IMR-90 (cell line): ENCODE data around the gene ALOX5AP. TPM values are rescaled to one million over a fixed set of nuclear protein-coding genes. Genes with fewer than 3 reads are reported as not detected.
A peak's percentile ranks its signal among the peaks of the same experiment; 100 is the strongest.

Source experiments
- ATAC-seq: fragments of 200-7000 bp; cut with Tn5 transposase; 2 replicates; pipeline ENCODE4 v1.9.1; 2020; ENCODE audit warnings: low read depth, mild to moderate bottlenecking, moderate library complexity
- BruUV-seq: library from RNA; stranded (reverse); fragments of 400-500 nt; replicated peaks from 2 replicates; lab custom pipeline; 2021; lab: Mats Ljungman, UMichigan
- CTCF ChIA-PET: fragments of 300-600 bp; formaldehyde crosslinking; extraction: SDS; loops from one replicate; lab custom pipeline; 2021; ENCODE audit warnings: antibody characterized with exemption; lab: Yijun Ruan, JAX
- POLR2A ChIA-PET: fragments of 300-600 bp; sonication (Branson Sonifier 250); formaldehyde crosslinking; loops from one replicate; lab custom pipeline; 2022; ENCODE audit warnings: antibody characterized with exemption; ENCODE audit not compliant: unreplicated experiment; lab: Charles Lee
- DNase-seq: peaks from one replicate; pipeline ENCODE4 v3.0.0; 2013
- H2AFZ ChIP-seq: replicated peaks from 2 replicates; pipeline ENCODE3; 2013; ENCODE audit warnings: low read length, mild to moderate bottlenecking; ENCODE audit not compliant: poor library complexity
- H2AK5ac ChIP-seq: 2 replicates; pipeline ENCODE4 v1.6.1; 2013; ENCODE audit warnings: low read depth, low read length, inconsistent platforms
- H2AK9ac ChIP-seq: replicated peaks from 2 replicates; pipeline ENCODE3; 2013; ENCODE audit warnings: mild to moderate bottlenecking, low read depth, low read length, moderate library complexity; ENCODE audit not compliant: poor library complexity
- H2BK120ac ChIP-seq: 2 replicates; pipeline ENCODE4 v1.6.1; 2013; ENCODE audit warnings: low read depth, low read length, inconsistent platforms
- H2BK15ac ChIP-seq: 3 replicates; pipeline ENCODE4 v1.6.1; 2013; ENCODE audit warnings: low read depth, low read length, inconsistent platforms
- H2BK20ac ChIP-seq: 2 replicates; pipeline ENCODE4 v1.6.1; 2013; ENCODE audit warnings: low read depth, mild to moderate bottlenecking, inconsistent platforms, low read length, moderate library complexity
- H2BK5ac ChIP-seq: 2 replicates; pipeline ENCODE4 v1.6.1; 2013; ENCODE audit warnings: mild to moderate bottlenecking, low read depth, low read length, inconsistent platforms; ENCODE audit not compliant: poor library complexity, severe bottlenecking
- H3K14ac ChIP-seq: replicated peaks from 2 replicates; pipeline ENCODE4 v1.6.1; 2013; ENCODE audit warnings: low read depth, low read length, inconsistent platforms
- H3K18ac ChIP-seq: 2 replicates; pipeline ENCODE4 v1.6.1; 2013; ENCODE audit warnings: low read depth, low read length, control low read depth
- H3K23ac ChIP-seq: 2 replicates; pipeline ENCODE4 v1.6.1; 2013; ENCODE audit warnings: low read depth, low read length, inconsistent platforms
- H3K27ac ChIP-seq: 2 replicates; pipeline ENCODE4 v1.5.1; 2013; ENCODE audit warnings: mild to moderate bottlenecking, control low read depth, low read length; ENCODE audit not compliant: insufficient read depth
- H3K27me3 ChIP-seq: 2 replicates; pipeline ENCODE4 v1.6.1; 2013; ENCODE audit warnings: low read length; ENCODE audit not compliant: control insufficient read depth, insufficient read depth
- H3K36me3 ChIP-seq: 2 replicates; pipeline ENCODE4 v1.6.1; 2013; ENCODE audit warnings: low read length, mixed read lengths; ENCODE audit not compliant: control insufficient read depth, insufficient read depth
- H3K4ac ChIP-seq: 2 replicates; pipeline ENCODE4 v1.6.1; 2013; ENCODE audit warnings: low read depth, low read length, inconsistent platforms
- H3K4me1 ChIP-seq: 2 replicates; pipeline ENCODE4 v1.6.1; 2013; ENCODE audit warnings: low read length, mixed read lengths; ENCODE audit not compliant: control insufficient read depth, insufficient read depth
- H3K4me2 ChIP-seq: 2 replicates; pipeline ENCODE4 v1.6.1; 2013; ENCODE audit warnings: low read depth, mild to moderate bottlenecking, control low read depth, low read length, moderate library complexity
- H3K4me3 ChIP-seq: 2 replicates; pipeline ENCODE4 v1.5.1; 2013; ENCODE audit warnings: low read depth, mild to moderate bottlenecking, control low read depth, low read length, moderate library complexity; ENCODE audit not compliant: insufficient read depth
- H3K56ac ChIP-seq: 2 replicates; pipeline ENCODE4 v1.6.1; 2013; ENCODE audit warnings: low read length, inconsistent platforms; ENCODE audit not compliant: insufficient read depth; ENCODE audit errors: extremely low read depth
- H3K79me1 ChIP-seq, 2 experiments: 2 replicates each; pipeline ENCODE4 v1.6.1; 2013; ENCODE audit warnings: low read length in 2 of 2, inconsistent platforms in 1 of 2, low read depth in 1 of 2
- H3K9ac ChIP-seq: 2 replicates; pipeline ENCODE4 v1.6.1; 2013; ENCODE audit warnings: low read depth, low read length, control low read depth
- H3K9me1 ChIP-seq: 2 replicates; pipeline ENCODE4 v1.6.1; 2013; ENCODE audit warnings: low read length, inconsistent platforms; ENCODE audit not compliant: insufficient read depth
- H3K9me3 ChIP-seq: 2 replicates; pipeline ENCODE4 v1.6.1; 2013; ENCODE audit warnings: low read length; ENCODE audit not compliant: control insufficient read depth, insufficient read depth
- H4K20me1 ChIP-seq: 2 replicates; pipeline ENCODE4 v1.6.1; 2013; ENCODE audit warnings: low read length, inconsistent platforms; ENCODE audit not compliant: insufficient read depth
- H4K5ac ChIP-seq: 2 replicates; pipeline ENCODE4 v1.6.1; 2013; ENCODE audit warnings: mild to moderate bottlenecking, low read depth, low read length, control low read depth
- H4K8ac ChIP-seq, 2 experiments: 2 replicates each; pipeline ENCODE4 v1.6.1; 2013; ENCODE audit warnings: low read depth in 2 of 2, low read length in 2 of 2, control low read depth in 1 of 2, inconsistent platforms in 1 of 2
- H4K91ac ChIP-seq: 2 replicates; pipeline ENCODE4 v1.6.1; 2013; ENCODE audit warnings: low read depth, low read length, inconsistent platforms; ENCODE audit not compliant: insufficient read depth
- CHD1 ChIP-seq: IDR thresholded peaks from 2 replicates; pipeline ENCODE4 v1.6.1; 2012; ENCODE audit warnings: low read depth, low read length, improper control_type of control experiment
- FOS ChIP-seq: fragments of 150-350 bp; IDR thresholded peaks from 2 replicates; pipeline ENCODE4 v1.6.1; 2016; ENCODE audit warnings: low read depth, low read length
- MAFK ChIP-seq: IDR thresholded peaks from 2 replicates; pipeline ENCODE4 v1.6.1; 2012; ENCODE audit warnings: low read depth, low read length, improper control_type of control experiment
- MAZ ChIP-seq: IDR thresholded peaks from 2 replicates; pipeline ENCODE4 v1.6.1; 2012; ENCODE audit warnings: low read depth, mild to moderate bottlenecking, low read length, improper control_type of control experiment, moderate library complexity, borderline replicate concordance
- MXI1 ChIP-seq: IDR thresholded peaks from 2 replicates; pipeline ENCODE4 v1.6.1; 2012; ENCODE audit warnings: low read depth, mild to moderate bottlenecking, low read length, moderate library complexity, borderline replicate concordance
- NFE2L2 ChIP-seq: fragments of 150-350 bp; IDR thresholded peaks from 2 replicates; pipeline ENCODE4 v1.6.1; 2016; ENCODE audit warnings: low read depth, mild to moderate bottlenecking, low read length
- POLR2A ChIP-seq: IDR thresholded peaks from 2 replicates; pipeline ENCODE4 v1.6.1; 2012; ENCODE audit warnings: mild to moderate bottlenecking, low read depth, low read length
- RAD21 ChIP-seq: IDR thresholded peaks from 2 replicates; pipeline ENCODE4 v1.6.1; 2012; ENCODE audit warnings: low read length, improper control_type of control experiment
- RCOR1 ChIP-seq: IDR thresholded peaks from 2 replicates; pipeline ENCODE4 v1.6.1; 2012; ENCODE audit warnings: mild to moderate bottlenecking, low read length, improper control_type of control experiment; ENCODE audit not compliant: insufficient replicate concordance
- RFX5 ChIP-seq: IDR thresholded peaks from 2 replicates; pipeline ENCODE4 v1.8.0; 2012; ENCODE audit warnings: low read depth, mild to moderate bottlenecking, low read length, moderate library complexity
- SMC3 ChIP-seq: fragments of 150-350 bp; IDR thresholded peaks from 2 replicates; pipeline ENCODE4 v1.6.1; 2016; ENCODE audit warnings: low read depth, mild to moderate bottlenecking, antibody characterized with exemption, low read length, moderate library complexity
- WGBS, 2 experiments: methylation state at CpG; one replicate each; pipeline versions ENCODE4 v1.1.5 to v1.1.7; 2013; ENCODE audit warnings: missing lambda C conversion rate in 2 of 2; ENCODE audit not compliant: insufficient read length in 1 of 2; ENCODE audit errors: extremely low coverage in 2 of 2; 5-methylcytosine and 5-hydroxymethylcytosine counted together
- dilution Hi-C: fragments of 300-500 bp; cut with HindIII; formaldehyde crosslinking; loops from one replicate; pipeline ENCODE4 v1.14.3; 2018; ENCODE audit warnings: low sequenced_read_pairs; ENCODE audit not compliant: unreplicated experiment
- in situ Hi-C: fragments of 300-500 bp; cut with MboI; formaldehyde crosslinking; loops from 3 replicates; pipeline ENCODE4 v1.14.3; 2019; ENCODE audit warnings: low sequenced_read_pairs, inconsistent platforms, mixed read lengths
- intact Hi-C: fragments of 100-400 bp; cut with micrococcal nuclease; formaldehyde crosslinking; loops from 2 replicates; pipeline ENCODE4 v1.10.0; 2022
- polyA plus RNA-seq, 3 experiments: library from polyadenylated mRNA; depleted of rRNA; stranded (reverse); fragments of >200 nt; gene quantifications; 2 replicates each; pipeline ENCODE4 v1.2.3, GENCODE V29; 2012; ENCODE audit warnings: low replicate concordance in 1 of 3
- total RNA-seq: library from RNA; depleted of rRNA; stranded (reverse); fragments of >200 nt; gene quantifications from 2 replicates; pipeline ENCODE4 v1.2.3, GENCODE V29; 2012
- TF ChIP-seq, protein P1 (sequence below): fragments of 150-350 bp; IDR thresholded peaks from 2 replicates; pipeline ENCODE4 v1.6.1; 2016; ENCODE audit warnings: low read depth, mild to moderate bottlenecking, low read length, moderate library complexity, borderline replicate concordance
- TF ChIP-seq, protein P2 (sequence below): fragments of 150-350 bp; IDR thresholded peaks from 2 replicates; pipeline ENCODE4 v1.6.1; 2017; ENCODE audit warnings: mild to moderate bottlenecking, antibody characterized with exemption, low read length, low read depth
- TF ChIP-seq, protein P3 (sequence below): conservative IDR thresholded peaks from 2 replicates; pipeline ENCODE4 v1.5.1; 2012; ENCODE audit warnings: mild to moderate bottlenecking, low read depth, low read length, improper control_type of control experiment

ALOX5AP gene
- total and polyA plus RNA-seq, 2 of the 4 experiments (the other 2 are of a cell fraction): 0.62 TPM; not detected in 1

DNA sequence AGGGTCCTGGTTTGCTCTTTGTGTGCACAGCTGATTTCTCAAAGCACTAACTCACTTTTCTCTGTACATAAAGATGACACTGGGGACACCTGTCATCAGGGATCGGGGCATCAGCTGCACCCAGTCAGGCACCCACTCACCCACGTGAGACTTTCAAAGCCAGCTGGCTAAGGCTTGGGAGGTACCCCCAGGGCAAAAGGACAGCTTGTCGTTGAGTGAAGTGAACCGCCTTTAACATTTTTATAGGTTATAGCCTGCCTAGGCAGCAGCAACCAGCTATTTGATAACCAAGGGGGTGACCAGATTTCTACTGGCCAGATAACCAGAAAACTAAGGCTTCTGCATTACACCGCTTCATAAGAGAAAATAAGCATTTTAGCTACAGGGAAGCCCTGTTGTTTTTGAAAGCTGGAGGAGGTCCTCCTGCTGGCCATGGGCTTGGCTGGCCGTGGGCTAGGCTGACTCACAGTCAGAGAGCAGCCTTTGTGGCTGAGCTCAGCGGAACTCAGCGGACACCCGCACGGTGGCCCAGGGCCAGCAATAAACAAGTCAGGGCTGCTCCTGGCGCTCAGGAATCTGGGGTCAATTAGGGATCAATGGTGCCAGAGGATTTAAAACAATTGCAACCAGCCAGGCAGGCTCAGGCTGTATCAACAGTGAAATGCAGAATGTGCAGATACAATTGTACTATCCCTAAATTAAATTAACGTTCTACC, 57.1 kb downstream of the ALOX5AP start:
- ATAC-seq: peak; percentile 95
- H4K5ac ChIP-seq: peak overlapping the region; percentile 65
- H3K9me3 ChIP-seq: no peaks in the 10 kb centered on the region
- peaks cover 21% of the 10 kb centered on the region for H3K9me1 ChIP-seq
- CTCF ChIA-PET: interaction anchor here (0.6 to 1.3 kb wide), 9 partner anchors 8 to 660 kb away, joined by 3 to 4 read pairs (median 3); no protein-coding TSS in a partner anchor
- H2BK5ac ChIP-seq: peak overlapping the region; percentile 69
- no peak overlapping the region for H3K4me3 ChIP-seq
- peak overlapping the region; percentile 97 for H3K4ac ChIP-seq
- peak overlapping the region; percentile 75 for H3K18ac ChIP-seq
- peak overlapping the region; percentile 46 for H3K23ac ChIP-seq
- 0% methylated on average over 6 of the region's 12 CpGs; no CpG with 5 or more reads in 1 of the 2 experiments for WGBS, 2 experiments
- H2AFZ ChIP-seq: peak overlapping the region; percentile 38
- peak overlapping the region; percentile 77 for H3K14ac ChIP-seq
- in situ Hi-C loops (no loop called here), intact Hi-C loops (loop anchor here (2.0 to 5.0 kb wide), 3 partner anchors 50 to 176 kb away; partner anchors contain the start of gene USPL1), dilution Hi-C loops (no loop called here)
- peaks cover 31% of the 10 kb centered on the region for H3K4me1 ChIP-seq
- peak overlapping the region; percentile 86 for H2BK20ac ChIP-seq
- H3K27me3 ChIP-seq: no peaks in the 10 kb centered on the region
- no TSS peak for BruUV-seq
- H2BK120ac ChIP-seq: peak overlapping the region; percentile 94
- no peaks in the 10 kb centered on the region for H3K79me1 ChIP-seq
- H2BK15ac ChIP-seq: peak overlapping the region; percentile 88
- peak overlapping the region; percentile 87 for H4K91ac ChIP-seq
- peak overlapping the region; percentile 97 for H2AK5ac ChIP-seq
- H4K8ac ChIP-seq: peak overlapping the region; percentile 58 to 87
- peak overlapping the region; percentile 45; the same call in 1 of the 2 replicates for H3K56ac ChIP-seq
- H4K20me1 ChIP-seq: no peaks in the 10 kb centered on the region
- H3K27ac ChIP-seq: peak overlapping the region; percentile 79
- H3K9ac ChIP-seq: peak overlapping the region; percentile 37; the same call in 1 of the 2 replicates
- POLR2A ChIA-PET: no interaction called here
- peak; percentile 94 for DNase-seq
- H3K36me3 ChIP-seq: no peaks in the 10 kb centered on the region
- H3K4me2 ChIP-seq: peak overlapping the region; percentile 52
- peak overlapping the region; percentile 7 for H2AK9ac ChIP-seq
- TF ChIP-seq NFE2L2 (0 out of 2 replicates have a peak, but pooled peaks have one; percentile 7), RCOR1 (peak; percentile 77), SMC3 (peak; percentile 55), RFX5 (no peak), MXI1 (no peak), MAZ (peak; percentile 37; the same call in 1 of the 2 replicates), RAD21 (peak; percentile 66), CHD1 (no peak), POLR2A (no peak), MAFK (peak; percentile 83), FOS (peak; percentile 72)
- TF ChIP-seq, protein P1, sequence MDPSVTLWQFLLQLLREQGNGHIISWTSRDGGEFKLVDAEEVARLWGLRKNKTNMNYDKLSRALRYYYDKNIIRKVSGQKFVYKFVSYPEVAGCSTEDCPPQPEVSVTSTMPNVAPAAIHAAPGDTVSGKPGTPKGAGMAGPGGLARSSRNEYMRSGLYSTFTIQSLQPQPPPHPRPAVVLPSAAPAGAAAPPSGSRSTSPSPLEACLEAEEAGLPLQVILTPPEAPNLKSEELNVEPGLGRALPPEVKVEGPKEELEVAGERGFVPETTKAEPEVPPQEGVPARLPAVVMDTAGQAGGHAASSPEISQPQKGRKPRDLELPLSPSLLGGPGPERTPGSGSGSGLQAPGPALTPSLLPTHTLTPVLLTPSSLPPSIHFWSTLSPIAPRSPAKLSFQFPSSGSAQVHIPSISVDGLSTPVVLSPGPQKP: no peak
- TF ChIP-seq, protein P2, sequence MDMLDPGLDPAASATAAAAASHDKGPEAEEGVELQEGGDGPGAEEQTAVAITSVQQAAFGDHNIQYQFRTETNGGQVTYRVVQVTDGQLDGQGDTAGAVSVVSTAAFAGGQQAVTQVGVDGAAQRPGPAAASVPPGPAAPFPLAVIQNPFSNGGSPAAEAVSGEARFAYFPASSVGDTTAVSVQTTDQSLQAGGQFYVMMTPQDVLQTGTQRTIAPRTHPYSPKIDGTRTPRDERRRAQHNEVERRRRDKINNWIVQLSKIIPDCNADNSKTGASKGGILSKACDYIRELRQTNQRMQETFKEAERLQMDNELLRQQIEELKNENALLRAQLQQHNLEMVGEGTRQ: no peak
- TF ChIP-seq, protein P3, sequence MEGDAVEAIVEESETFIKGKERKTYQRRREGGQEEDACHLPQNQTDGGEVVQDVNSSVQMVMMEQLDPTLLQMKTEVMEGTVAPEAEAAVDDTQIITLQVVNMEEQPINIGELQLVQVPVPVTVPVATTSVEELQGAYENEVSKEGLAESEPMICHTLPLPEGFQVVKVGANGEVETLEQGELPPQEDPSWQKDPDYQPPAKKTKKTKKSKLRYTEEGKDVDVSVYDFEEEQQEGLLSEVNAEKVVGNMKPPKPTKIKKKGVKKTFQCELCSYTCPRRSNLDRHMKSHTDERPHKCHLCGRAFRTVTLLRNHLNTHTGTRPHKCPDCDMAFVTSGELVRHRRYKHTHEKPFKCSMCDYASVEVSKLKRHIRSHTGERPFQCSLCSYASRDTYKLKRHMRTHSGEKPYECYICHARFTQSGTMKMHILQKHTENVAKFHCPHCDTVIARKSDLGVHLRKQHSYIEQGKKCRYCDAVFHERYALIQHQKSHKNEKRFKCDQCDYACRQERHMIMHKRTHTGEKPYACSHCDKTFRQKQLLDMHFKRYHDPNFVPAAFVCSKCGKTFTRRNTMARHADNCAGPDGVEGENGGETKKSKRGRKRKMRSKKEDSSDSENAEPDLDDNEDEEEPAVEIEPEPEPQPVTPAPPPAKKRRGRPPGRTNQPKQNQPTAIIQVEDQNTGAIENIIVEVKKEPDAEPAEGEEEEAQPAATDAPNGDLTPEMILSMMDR: peak; percentile 64
